ENCODE results near the gene CTDSP2. TPM values are rescaled to one million over a fixed set of nuclear protein-coding genes. Genes with fewer than 3 reads are reported as not detected.
"Not testable (repeated sequence)": the region's sequence is repeated elsewhere in the genome, so short reads cannot be mapped to it uniquely, and the experiment has no call there.

Gene CTDSP2
- total RNA-seq, 1 donor from 2014 or later = 82.6 TPM

DNA sequence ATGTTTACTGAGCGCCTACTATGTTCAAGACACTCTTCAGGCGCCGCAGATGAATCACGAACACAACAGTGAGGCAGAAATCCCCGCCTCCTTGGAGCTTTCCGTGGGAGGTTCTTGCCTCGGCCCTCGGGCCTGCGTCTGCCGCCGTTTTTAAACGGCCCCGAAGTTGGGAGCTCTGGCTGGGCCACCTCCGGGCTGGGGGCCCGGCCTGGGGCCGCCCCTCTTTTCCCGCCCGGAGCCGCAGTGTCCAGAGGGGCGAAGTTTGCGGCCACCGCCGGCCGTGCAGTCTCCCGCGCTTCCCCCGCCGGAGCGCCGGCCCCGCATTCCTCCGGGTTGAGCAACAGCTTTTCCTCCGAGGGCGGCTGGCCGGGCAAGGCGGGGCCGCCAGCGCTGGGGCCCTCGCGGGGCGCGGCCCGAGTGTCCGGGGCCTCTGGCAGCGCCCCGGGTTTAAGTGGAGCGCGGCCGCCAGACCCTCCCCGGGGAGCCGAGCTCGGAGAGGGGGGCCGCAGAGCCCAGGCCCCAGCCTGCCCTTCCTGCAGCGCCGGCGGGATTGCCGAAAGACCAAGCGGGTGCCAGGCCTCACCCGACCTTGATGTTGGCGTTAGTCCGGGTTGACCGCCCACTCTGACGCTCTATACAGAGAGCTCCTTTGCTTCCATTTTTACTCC is 18.7 kb upstream of the CTDSP2 start:
- Histone ChIP-seq H3K4me3 (peak overlapping the region; percentile 66), H3K36me3 (no peaks in the 10 kb centered on the region), H3K4me1 (peaks cover 28% of the 10 kb centered on the region), H3K27me3 (ENCODE audit: low read depth) (no peaks in the 10 kb centered on the region), H3K9me3 (replicated peaks) (no peaks in the 10 kb centered on the region), H3K27ac (replicated peaks) (peak overlapping the region; percentile 95)
- intact Hi-C loops (cut with micrococcal nuclease) = no loop called here
- TF ChIP-seq CTCF (IDR thresholded peaks at IDR 0.05; ENCODE audit: borderline replicate concordance) = no peak
- peak; percentile 83 for DNase-seq

- Histone ChIP-seq H3K9me3 (replicated peaks) (no peaks in the 10 kb centered on the region), H3K4me1 (peaks cover 28% of the 10 kb centered on the region), H3K27me3 (ENCODE audit: low read depth) (no peaks in the 10 kb centered on the region), H3K27ac (replicated peaks) (peak overlapping the region; percentile 95), H3K4me3 (peak overlapping the region; percentile 66), H3K36me3 (no peaks in the 10 kb centered on the region)
- intact Hi-C loops (cut with micrococcal nuclease) = no loop called here
- TF ChIP-seq CTCF (IDR thresholded peaks at IDR 0.05; ENCODE audit: borderline replicate concordance) = no peak
- DNase-seq = no peak
Observed at GRCh38 chr12:57864442-57865083, 18.0 kb upstream of the CTDSP2 start.

DNA sequence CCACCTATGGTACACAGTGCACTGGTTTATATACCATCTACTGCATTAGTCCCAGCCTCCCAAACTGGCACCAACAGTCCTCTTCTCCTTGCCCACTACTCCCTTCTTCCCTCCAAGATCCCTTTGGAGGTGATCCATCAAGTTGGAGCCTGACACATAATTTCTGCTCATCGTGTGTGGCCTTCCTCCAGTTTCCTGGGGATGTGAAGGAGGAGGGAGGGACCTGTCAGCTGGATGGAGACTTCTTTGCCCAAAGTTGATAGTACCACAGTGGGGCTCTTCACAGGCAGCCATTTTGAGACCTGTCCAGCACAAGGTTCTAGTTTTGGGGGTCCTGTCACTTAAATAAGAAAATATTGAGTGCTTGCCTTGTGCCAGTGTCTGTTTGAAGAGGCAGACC is 17.1 kb upstream of the CTDSP2 start:
- DNase-seq = no peak
- Histone ChIP-seq H3K4me3 (no peak overlapping the region), H3K4me1 (peaks cover 24% of the 10 kb centered on the region), H3K27me3 (ENCODE audit: low read depth) (no peaks in the 10 kb centered on the region), H3K9me3 (replicated peaks) (no peaks in the 10 kb centered on the region), H3K27ac (replicated peaks) (peak overlapping the region; percentile 95), H3K36me3 (no peaks in the 10 kb centered on the region)
- TF ChIP-seq CTCF (IDR thresholded peaks at IDR 0.05; ENCODE audit: borderline replicate concordance) = no peak
- intact Hi-C loops (cut with micrococcal nuclease) = no loop called here

- no peaks in the 10 kb centered on the region for H3K36me3 ChIP-seq
- no peak overlapping the region for H3K27ac ChIP-seq (replicated peaks)
- TF ChIP-seq CTCF (IDR thresholded peaks at IDR 0.05; ENCODE audit: borderline replicate concordance) = no peak
- H3K27me3 ChIP-seq (ENCODE audit: low read depth) = no peaks in the 10 kb centered on the region
- peaks cover 21% of the 10 kb centered on the region for H3K4me1 ChIP-seq
- H3K4me3 ChIP-seq = no peak overlapping the region
- no peak for DNase-seq
- no peaks in the 10 kb centered on the region for H3K9me3 ChIP-seq (replicated peaks)
- intact Hi-C loops (cut with micrococcal nuclease) = no loop called here
Observed at GRCh38 chr12:57861967-57862366, 15.4 kb upstream of the CTDSP2 start.

GRCh38 chr12:57860883-57861282 is 14.4 kb upstream of the CTDSP2 start:
- intact Hi-C loops (cut with micrococcal nuclease); DNase-seq; H3K27ac ChIP-seq (replicated peaks); H3K27me3 ChIP-seq (ENCODE audit: low read depth); H3K36me3 ChIP-seq; H3K9me3 ChIP-seq (replicated peaks); H3K4me3 ChIP-seq: not testable (repeated sequence)
- H3K4me1 ChIP-seq = peaks cover 19% of the 10 kb centered on the region

DNA sequence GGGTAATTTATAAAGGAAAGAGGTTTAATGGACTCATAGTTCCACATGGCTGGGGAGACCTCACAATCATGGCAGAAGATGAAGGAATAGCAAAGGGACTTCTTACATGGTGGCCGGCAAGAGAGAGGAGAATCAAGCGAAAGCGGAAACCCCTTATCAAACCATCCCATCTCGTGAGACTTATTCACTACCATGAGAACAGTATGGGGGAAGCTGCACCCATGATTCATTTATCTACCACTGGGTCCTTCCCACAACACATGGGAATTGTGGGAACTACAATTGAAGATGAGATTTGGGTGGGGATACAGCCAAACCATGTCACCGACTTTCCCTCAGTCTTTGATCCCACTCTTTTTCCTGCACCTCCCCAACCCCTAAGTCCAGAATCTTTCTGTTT is 12.6 kb upstream of the CTDSP2 start:
- intact Hi-C loops (cut with micrococcal nuclease) = no loop called here
- Histone ChIP-seq H3K9me3 (replicated peaks) (no peaks in the 10 kb centered on the region), H3K4me3 (no peak overlapping the region), H3K36me3 (no peaks in the 10 kb centered on the region), H3K27ac (replicated peaks) (no peak overlapping the region), H3K4me1 (peaks cover 16% of the 10 kb centered on the region), H3K27me3 (ENCODE audit: low read depth) (no peaks in the 10 kb centered on the region)
- DNase-seq = no peak
- TF ChIP-seq CTCF (IDR thresholded peaks at IDR 0.05; ENCODE audit: borderline replicate concordance) = no peak

- H3K9me3 ChIP-seq (replicated peaks); DNase-seq; intact Hi-C loops (cut with micrococcal nuclease); H3K36me3 ChIP-seq; H3K4me3 ChIP-seq; H3K27ac ChIP-seq (replicated peaks); H3K27me3 ChIP-seq (ENCODE audit: low read depth): not testable (repeated sequence)
- peaks cover 21% of the 10 kb centered on the region for H3K4me1 ChIP-seq
Observed at GRCh38 chr12:57858123-57858522, 11.6 kb upstream of the CTDSP2 start.
